ENCODE data around the gene ARID1B.

ARID1B gene

DNA sequence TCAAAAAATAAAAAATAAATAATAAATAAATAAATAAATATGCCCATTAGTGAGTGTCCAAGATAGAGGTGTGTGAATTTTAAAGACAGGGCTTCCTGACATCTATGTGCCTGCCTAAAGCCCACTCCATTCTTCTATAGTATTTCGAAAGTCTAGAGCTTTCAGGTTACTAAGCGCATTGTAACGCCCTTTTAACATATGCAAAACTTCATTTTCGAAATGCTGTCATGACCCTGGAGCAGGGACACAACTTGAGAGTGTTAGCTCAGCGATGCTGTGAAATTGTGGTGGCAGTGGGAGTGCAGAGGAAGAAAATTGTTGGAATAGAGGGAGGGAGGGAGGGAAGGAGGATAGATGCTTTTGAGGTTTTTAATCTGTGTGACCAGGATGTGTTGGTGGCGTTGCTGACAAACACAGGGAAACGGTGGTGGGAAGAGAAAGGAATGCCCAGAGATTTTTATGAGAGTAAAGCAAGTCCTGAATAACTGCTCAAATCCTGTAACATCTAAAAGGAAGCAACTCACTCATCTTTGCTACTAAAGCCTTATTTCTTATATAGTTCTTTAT lies 169.3 kb downstream of the ARID1B start:
- no peak for DNase-seq

GRCh38 chr6:156948277-156948676 lies 171.1 kb downstream of the ARID1B start:
- DNase-seq = no peak

DNA sequence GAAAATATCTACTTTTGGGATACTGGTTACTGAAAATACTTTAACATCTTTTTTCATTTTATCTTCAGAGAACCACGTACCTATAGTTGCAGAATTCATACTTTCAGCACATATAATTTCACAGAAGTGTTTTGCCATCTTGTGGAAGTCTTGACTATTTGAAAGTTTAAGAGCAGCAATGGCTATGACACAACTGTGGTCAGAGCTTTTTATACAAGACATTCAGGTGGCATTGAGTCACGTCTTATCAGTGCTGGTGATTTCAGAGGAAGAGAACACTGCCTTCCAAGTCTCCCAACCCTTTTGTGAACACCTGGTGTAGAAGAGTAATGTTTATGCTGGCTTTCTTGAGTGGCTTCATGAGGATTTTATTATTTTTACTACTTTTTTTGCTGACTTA lies 171.6 kb downstream of the ARID1B start:
- no peak for DNase-seq

DNA sequence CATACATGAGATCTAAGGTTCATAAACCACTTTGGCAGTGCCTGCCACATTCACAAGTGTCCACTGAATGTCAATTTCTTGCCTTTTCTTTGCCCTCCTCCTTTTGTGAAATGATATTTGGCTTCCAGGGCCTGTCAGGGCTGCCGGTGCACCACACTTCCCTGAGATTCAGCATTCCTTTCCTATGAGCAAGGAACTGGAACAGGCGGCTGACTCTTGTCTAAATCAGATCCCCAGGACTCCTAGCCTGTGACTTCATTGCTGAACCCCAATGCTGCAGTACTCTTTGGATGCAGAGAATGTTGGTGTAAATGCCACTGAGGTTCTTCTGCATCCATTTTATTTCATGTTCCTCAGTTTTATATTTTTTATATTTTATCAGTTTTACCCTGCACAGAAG lies 172.2 kb downstream of the ARID1B start:
- no peak for DNase-seq

- DNase-seq = no peak
These were observed 172.9 kb downstream of the ARID1B start for GRCh38 chr6:156950084-156950483.

DNA sequence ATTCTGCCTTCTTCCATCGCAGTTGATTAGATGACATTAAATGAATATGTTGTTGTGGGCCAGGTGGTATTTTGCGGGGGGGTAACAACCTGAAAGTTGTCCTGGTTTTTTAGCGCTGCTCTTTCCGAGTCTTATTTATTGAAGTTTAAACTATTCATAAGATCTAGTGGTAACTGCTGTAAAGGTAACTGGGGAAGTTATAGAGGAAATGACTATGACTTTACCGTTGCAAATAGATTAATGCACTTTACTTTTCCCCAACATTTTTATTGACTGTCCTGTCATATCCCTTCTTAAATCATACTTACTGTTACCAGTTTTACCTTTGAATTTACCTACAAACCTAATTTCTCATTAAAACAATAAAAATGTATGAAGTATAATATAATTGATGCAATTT lies 173.4 kb downstream of the ARID1B start:
- no peak for DNase-seq

- no peak for DNase-seq
These were observed 175.2 kb downstream of the ARID1B start for GRCh38 chr6:156952401-156952800.

- DNase-seq = no peak
These were observed 175.9 kb downstream of the ARID1B start for GRCh38 chr6:156953127-156953478.

- DNase-seq = peak; percentile 72
These were observed 176.4 kb downstream of the ARID1B start for GRCh38 chr6:156953479-156954146.

GRCh38 chr6:156954191-156954590 lies 177.0 kb downstream of the ARID1B start:
- DNase-seq = no peak

GRCh38 chr6:156954816-156955215 lies 177.6 kb downstream of the ARID1B start:
- no peak for DNase-seq

DNA sequence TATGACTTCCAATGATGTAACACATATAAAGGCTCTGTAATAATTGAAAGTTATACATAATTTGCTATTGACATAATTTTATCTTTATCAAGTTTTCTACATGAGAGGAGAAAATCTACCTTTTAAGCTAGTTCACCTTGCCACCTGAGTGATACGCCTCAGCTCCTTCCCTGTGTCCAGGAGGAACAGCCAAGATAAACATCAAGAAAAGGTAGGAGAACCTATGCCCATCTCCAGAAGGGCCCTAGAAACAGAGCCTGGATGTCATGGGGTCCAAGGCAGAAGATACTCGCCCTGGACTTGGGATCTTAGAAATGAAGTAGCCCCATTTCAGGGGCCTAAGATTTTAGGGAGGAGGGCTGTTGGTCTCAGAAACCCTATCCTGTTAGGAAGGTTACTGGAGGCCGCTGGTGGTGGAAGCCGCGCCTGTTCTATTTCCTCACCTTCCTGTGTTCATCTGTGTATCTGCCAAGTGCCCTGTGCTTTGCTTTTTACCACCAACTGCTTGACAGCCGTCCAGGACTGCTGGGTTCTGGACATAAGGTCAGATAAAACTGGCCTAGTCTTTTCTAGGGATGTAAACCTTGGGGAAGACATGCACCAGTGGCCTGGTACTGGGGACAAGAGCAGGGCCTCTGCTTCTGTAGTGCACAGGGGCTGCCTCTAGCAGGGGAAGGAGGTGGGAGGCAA lies 178.5 kb downstream of the ARID1B start:
- no peak for DNase-seq

- DNase-seq = no peak
These were observed 179.1 kb downstream of the ARID1B start for GRCh38 chr6:156956286-156956685.

- DNase-seq = no peak
These were observed 180.9 kb downstream of the ARID1B start for GRCh38 chr6:156957931-156958547.

GRCh38 chr6:156960525-156960924 lies 183.3 kb downstream of the ARID1B start:
- DNase-seq = no peak

DNA sequence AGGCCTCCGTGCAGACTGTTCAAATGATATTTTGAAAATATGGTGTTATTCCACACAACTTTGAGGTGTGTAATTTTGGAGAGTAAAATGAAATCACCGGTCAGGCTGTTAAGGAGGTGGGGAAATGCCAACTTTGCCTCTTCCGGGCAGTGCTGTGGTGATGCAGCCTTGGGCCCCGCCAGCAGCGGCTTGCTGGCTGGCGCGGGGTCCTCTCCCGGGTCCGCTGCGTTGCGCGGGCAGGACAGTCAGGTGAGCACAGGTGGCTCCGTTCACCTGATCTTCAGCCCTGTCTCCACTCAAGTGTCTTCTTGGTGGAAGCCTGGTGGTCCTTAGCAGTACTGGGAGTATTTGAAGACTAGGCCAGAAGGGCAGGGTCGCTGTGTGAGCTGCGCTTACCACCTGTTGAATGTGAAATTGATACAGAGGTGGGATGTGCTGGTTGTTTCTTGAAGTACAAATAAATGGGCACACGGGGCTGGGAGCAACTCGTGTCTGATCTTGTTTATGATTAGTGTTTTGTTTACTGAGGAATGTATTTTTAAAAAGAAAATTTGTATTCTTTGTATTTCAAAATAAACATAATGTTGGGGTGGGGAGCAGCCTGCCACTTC lies 184.2 kb downstream of the ARID1B start:
- no peak for DNase-seq

DNA sequence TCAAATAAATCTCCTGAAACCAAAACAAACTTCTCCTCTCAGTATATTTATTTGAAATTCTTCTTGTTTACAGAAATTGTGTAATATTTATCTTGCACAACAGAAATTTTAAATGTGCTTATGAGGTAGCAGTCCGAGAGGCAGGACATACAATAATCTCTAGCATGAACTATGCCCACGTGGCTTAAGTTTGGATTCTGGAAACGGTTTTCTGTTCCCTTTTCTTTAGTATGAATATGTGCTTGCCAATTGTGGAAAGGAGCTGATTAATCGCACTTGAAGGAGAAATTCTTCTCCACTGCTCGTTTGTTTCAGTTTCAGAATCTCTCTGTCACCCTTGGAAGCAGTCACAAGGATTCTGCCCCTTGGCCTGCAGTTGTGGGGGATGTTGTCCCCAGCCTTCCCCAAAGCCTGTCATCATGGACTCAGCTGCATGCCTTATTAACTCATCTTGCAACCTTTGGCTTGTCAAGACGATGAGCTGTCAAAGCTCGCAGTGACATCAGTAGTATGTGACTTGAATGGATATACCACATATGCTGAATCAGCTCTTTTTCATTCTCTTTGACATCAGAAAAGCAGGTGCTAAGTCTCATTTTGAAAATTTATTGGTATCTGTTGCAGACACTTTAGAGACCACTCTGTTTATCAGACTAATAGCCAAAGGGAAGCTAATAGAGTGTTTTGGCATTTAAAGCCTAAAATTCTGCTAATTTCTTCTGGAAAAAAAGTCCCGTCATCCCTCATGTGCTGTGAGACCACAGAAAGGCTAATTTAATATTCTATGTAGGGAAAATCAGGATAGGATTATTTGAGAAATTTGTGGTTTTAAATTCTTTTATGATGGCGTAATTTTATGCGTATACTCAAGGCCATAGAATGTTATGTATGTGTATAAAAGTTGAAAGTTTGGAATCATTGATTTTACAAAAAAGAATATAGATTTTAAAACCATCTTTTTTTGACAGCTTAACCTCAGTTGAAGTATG lies 186.8 kb downstream of the ARID1B start:
- no peak for DNase-seq

GRCh38 chr6:156967852-156968251 lies 190.7 kb downstream of the ARID1B start:
- no peak for DNase-seq

DNA sequence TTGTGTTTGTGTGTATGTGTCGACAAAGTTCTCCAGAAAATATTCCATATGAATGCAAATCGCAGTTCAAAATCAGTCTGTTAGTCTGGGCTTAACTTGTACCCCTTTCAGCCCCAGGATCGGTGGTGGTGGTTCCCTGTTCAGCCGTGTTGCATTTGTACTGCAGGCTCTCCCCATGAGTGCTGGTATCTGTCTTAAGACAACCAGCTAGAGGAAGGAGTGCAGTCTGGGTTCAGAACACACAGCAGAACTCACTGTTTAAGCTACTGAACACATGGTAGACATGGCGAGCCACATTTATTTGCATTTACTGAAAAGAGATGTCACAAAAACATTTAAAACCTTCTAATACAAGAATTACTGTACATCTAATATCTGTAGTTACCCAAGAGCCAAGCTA lies 192.1 kb downstream of the ARID1B start:
- DNase-seq = no peak

DNA sequence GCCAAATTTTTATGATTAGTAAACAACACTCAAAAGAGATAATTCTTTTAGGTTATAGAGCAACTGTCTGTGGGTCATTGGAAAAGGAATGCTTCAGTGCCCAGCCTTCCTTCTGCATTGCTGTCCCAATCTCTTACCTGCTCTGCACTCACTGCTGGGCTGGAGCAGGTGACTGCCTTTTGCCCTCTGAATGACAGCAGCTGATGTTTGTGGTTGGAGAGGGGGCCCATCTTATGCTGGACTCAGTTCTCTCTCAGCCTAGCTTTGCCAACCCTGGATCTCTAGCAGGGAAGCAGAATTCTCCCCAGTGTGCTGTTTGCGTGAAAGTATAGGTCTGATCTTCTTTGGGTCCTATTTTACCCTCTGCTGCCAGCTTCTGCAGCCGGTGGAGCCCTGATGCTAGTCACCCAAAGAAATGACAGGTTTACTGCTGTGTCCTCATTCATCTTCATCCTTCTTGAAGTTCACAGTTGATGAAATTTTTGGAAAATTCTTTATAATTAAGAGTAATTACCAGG lies 193.5 kb downstream of the ARID1B start:
- DNase-seq = no peak

DNA sequence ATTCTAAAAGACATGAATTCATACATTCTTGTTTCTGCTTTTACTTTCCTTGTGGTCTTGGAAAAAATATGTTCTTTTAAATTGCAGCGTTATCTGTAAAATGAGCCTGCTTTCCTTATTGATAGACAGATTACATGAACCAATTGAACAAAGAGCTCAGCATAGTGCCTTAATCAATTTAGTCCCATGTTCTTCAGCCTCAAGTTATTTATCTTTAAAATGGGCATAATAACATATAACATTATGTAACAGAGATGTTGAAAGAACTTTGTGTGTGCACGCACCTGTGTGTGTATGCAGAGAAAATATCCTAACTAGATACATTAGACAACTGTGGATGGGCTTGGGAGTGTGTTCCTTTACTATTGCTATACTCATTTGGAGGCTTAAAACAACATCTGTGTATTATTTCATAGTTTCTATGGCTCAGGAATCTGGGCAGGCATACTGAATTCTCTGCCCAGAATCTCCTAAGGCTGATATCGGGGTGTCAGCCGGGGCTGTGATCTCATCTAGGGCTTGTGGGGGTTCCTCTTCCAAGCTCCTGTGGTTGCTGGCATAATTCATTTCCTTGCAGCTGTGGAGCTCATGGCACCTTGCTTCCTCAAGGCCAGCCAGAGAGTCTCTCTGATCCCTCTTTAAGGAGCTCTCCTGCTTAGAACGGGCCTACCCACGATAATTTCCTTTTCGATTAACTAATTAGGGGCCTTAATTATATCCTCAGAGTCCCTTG lies 194.1 kb downstream of the ARID1B start:
- DNase-seq = no peak
